SU-DHL-6 (cell line): ENCODE measurements around the gene CCDC15.

Experiments used
- H2AFZ ChIP-seq: fragments of 200-600 bp; sonication (generic); 2 replicates; pipeline ENCODE4 v1.6.1; 2014; ENCODE audit warnings: low read depth, mild to moderate bottlenecking, moderate library complexity, mixed read lengths, antibody characterized with exemption, low read length; ENCODE audit not compliant: severe bottlenecking
- H3F3A ChIP-seq: fragments of 200-600 bp; shearing (Covaris generic); 2 replicates; pipeline ENCODE4 v1.6.0; 2016; ENCODE audit warnings: antibody characterized with exemption, mild to moderate bottlenecking; ENCODE audit not compliant: insufficient read depth
- H3K27ac ChIP-seq: fragments of 200-600 bp; sonication (generic); 2 replicates; pipeline ENCODE4 v1.5.1; 2016; ENCODE audit warnings: low read depth, mild to moderate bottlenecking, low read length, moderate library complexity, mixed read lengths
- H3K27me3 ChIP-seq: fragments of 200-600 bp; sonication (generic), shearing (Covaris generic); 2 replicates; pipeline ENCODE4 v1.6.0; 2014; ENCODE audit warnings: mild to moderate bottlenecking, low read length
- H3K36me3 ChIP-seq: fragments of 200-600 bp; sonication (generic); 2 replicates; pipeline ENCODE4 v1.6.1; 2014; ENCODE audit warnings: mild to moderate bottlenecking, low read length, mixed read lengths
- H3K4me2 ChIP-seq: fragments of 300-600, 200-600 bp; shearing (Covaris generic), sonication (generic); 2 replicates; pipeline ENCODE4 v1.6.0; 2014; ENCODE audit warnings: low read length, low read depth, mild to moderate bottlenecking; ENCODE audit not compliant: poor library complexity, severe bottlenecking
- H3K4me3 ChIP-seq: fragments of 200-600 bp; sonication (generic); 2 replicates; pipeline ENCODE4 v1.5.1; 2014; ENCODE audit warnings: antibody characterized with exemption, low read length, mild to moderate bottlenecking, mixed read lengths; ENCODE audit not compliant: insufficient read depth, poor library complexity, severe bottlenecking
- H3K79me2 ChIP-seq: fragments of 200-600 bp; sonication (generic); 2 replicates; pipeline ENCODE4 v1.6.1; 2014; ENCODE audit warnings: mild to moderate bottlenecking, low read length, moderate library complexity; ENCODE audit not compliant: insufficient read depth
- H3K9ac ChIP-seq: fragments of 200-600 bp; sonication (generic); 2 replicates; pipeline ENCODE4 v1.7.0; 2014; ENCODE audit warnings: mild to moderate bottlenecking, low read length
- H3K9me2 ChIP-seq: fragments of 200-600 bp; sonication (generic); replicated peaks from 2 replicates; pipeline ENCODE4 v1.6.1; 2014; ENCODE audit warnings: low read length; ENCODE audit not compliant: insufficient read depth
- H3K9me3 ChIP-seq: fragments of 200-600 bp; sonication (generic); 2 replicates; pipeline ENCODE4 v1.6.1; 2014; ENCODE audit warnings: low read length, mixed read lengths; ENCODE audit not compliant: insufficient read depth
- H4K20me1 ChIP-seq: fragments of 200-600 bp; sonication (generic); 2 replicates; pipeline ENCODE4 v1.6.1; 2014; ENCODE audit warnings: low read depth, mild to moderate bottlenecking, antibody characterized with exemption, low read length, moderate library complexity, mixed read lengths
- EZH2phosphoT487 ChIP-seq: fragments of 200-600 bp; sonication (generic), shearing (Covaris generic); conservative IDR thresholded peaks from 2 replicates; pipeline ENCODE4 v1.6.1; 2018; ENCODE audit warnings: mild to moderate bottlenecking, antibody characterized with exemption, low read length, moderate library complexity, mixed read lengths
- TF ChIP-seq, protein P1 (sequence below): fragments of 200-600 bp; sonication (generic); IDR thresholded peaks from one replicate; pipeline ENCODE4 v1.5.1; 2017; ENCODE audit warnings: antibody characterized with exemption, mild to moderate bottlenecking, low read length, moderate library complexity; ENCODE audit not compliant: insufficient read depth, poor library complexity, severe bottlenecking

The CCDC15 gene

GRCh38 chr11:125083312-125084056 is 129.5 kb downstream of the CCDC15 start:
- TF ChIP-seq, protein P1, sequence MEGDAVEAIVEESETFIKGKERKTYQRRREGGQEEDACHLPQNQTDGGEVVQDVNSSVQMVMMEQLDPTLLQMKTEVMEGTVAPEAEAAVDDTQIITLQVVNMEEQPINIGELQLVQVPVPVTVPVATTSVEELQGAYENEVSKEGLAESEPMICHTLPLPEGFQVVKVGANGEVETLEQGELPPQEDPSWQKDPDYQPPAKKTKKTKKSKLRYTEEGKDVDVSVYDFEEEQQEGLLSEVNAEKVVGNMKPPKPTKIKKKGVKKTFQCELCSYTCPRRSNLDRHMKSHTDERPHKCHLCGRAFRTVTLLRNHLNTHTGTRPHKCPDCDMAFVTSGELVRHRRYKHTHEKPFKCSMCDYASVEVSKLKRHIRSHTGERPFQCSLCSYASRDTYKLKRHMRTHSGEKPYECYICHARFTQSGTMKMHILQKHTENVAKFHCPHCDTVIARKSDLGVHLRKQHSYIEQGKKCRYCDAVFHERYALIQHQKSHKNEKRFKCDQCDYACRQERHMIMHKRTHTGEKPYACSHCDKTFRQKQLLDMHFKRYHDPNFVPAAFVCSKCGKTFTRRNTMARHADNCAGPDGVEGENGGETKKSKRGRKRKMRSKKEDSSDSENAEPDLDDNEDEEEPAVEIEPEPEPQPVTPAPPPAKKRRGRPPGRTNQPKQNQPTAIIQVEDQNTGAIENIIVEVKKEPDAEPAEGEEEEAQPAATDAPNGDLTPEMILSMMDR, result no peak
- no peak for TF ChIP-seq EZH2phosphoT487
- Histone ChIP-seq H3F3A (no peaks in the 10 kb centered on the region), H3K4me3 (no peak overlapping the region), H3K9me2 (no peaks in the 10 kb centered on the region), H2AFZ (no peak overlapping the region), H3K27me3 (no peaks in the 10 kb centered on the region), H3K9ac (no peak overlapping the region), H3K9me3 (no peaks in the 10 kb centered on the region), H3K79me2 (no peaks in the 10 kb centered on the region), H3K4me2 (no peak overlapping the region), H4K20me1 (no peaks in the 10 kb centered on the region), H3K27ac (no peak overlapping the region), H3K36me3 (no peaks in the 10 kb centered on the region)

GRCh38 chr11:125084057-125084416 is 130.0 kb downstream of the CCDC15 start:
- Histone ChIP-seq H3K79me2 (no peaks in the 10 kb centered on the region), H3K36me3 (no peaks in the 10 kb centered on the region), H3F3A (no peaks in the 10 kb centered on the region), H3K9ac (no peak overlapping the region), H3K9me2 (no peaks in the 10 kb centered on the region), H2AFZ (no peak overlapping the region), H3K9me3 (no peaks in the 10 kb centered on the region), H3K27ac (no peak overlapping the region), H4K20me1 (no peaks in the 10 kb centered on the region), H3K27me3 (no peaks in the 10 kb centered on the region), H3K4me2 (no peak overlapping the region), H3K4me3 (no peak overlapping the region)
- TF ChIP-seq, protein P1, result no peak
- TF ChIP-seq EZH2phosphoT487, result no peak

DNA sequence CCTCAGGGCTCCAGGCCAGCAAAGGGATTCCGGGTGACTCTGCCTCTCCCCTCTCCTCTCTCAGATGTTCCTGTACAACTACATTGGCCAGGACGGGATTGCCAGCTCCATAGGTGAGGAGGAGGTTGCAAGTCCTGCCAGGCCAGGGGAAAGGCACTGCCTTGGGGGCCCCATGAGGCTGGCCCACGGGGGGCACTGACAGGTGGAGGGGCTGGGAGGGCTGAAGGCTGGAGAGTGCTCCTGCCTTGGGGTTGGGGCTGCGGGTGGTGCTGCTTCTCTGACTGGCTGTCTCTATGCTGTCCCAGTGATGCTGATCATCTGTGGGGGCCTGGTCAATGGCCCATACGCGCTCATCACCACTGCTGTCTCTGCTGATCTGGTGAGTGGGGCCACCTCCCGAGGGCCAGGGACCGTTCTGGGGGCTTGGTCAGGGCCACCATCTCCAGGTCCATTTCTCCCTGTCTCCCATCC is 130.8 kb downstream of the CCDC15 start:
- Histone ChIP-seq H2AFZ (no peak overlapping the region), H3F3A (no peaks in the 10 kb centered on the region), H4K20me1 (no peaks in the 10 kb centered on the region), H3K27ac (no peak overlapping the region), H3K79me2 (no peaks in the 10 kb centered on the region), H3K4me2 (no peak overlapping the region), H3K9me3 (no peaks in the 10 kb centered on the region), H3K9ac (no peak overlapping the region), H3K4me3 (no peak overlapping the region), H3K36me3 (no peaks in the 10 kb centered on the region), H3K9me2 (no peaks in the 10 kb centered on the region), H3K27me3 (no peaks in the 10 kb centered on the region)
- TF ChIP-seq, protein P1, result no peak
- TF ChIP-seq EZH2phosphoT487, result no peak
